WTC11 (cell line): ENCODE results near the gene DRC3. TPM values are rescaled to one million over a fixed set of nuclear protein-coding genes. Genes with fewer than 3 reads are reported as not detected.

Source experiments
- ATAC-seq: fragments of 200-7000 bp; cut with Tn5 transposase; 2 replicates; pipeline ENCODE4 v1.10.0; 2021; ENCODE audit warnings: mild to moderate bottlenecking, moderate library complexity
- CTCF ChIA-PET: fragments of 300-600 bp; sonication (Branson Sonifier 250); formaldehyde crosslinking; loops from one replicate; lab custom pipeline; 2021; ENCODE audit warnings: antibody characterized with exemption; lab: Charles Lee
- POLR2A ChIA-PET: fragments of 350-600 bp; sonication (Branson Sonifier 250); formaldehyde crosslinking; loops from one replicate; lab custom pipeline; 2021; ENCODE audit warnings: antibody characterized with exemption; lab: Charles Lee
- DNase-seq: peaks from one replicate; pipeline ENCODE4 v3.0.0; 2021; ENCODE audit warnings: low spot score
- H3K27ac Mint-ChIP-seq: 2 replicates; pipeline ENCODE4 v1.8.0; 2021; ENCODE audit warnings: mixed read lengths
- H3K27me3 Mint-ChIP-seq: 2 replicates; pipeline ENCODE4 v1.8.0; 2021; ENCODE audit warnings: low read depth, mild to moderate bottlenecking, moderate library complexity, mixed read lengths
- H3K36me3 Mint-ChIP-seq: 2 replicates; pipeline ENCODE4 v1.8.0; 2021; ENCODE audit warnings: mixed read lengths
- H3K4me1 Mint-ChIP-seq: 2 replicates; pipeline ENCODE4 v1.8.0; 2022; ENCODE audit warnings: mixed read lengths
- H3K4me3 Mint-ChIP-seq: 2 replicates; pipeline ENCODE4 v1.8.0; 2021; ENCODE audit warnings: mild to moderate bottlenecking, moderate library complexity, mixed read lengths
- H3K9me3 Mint-ChIP-seq: 2 replicates; pipeline ENCODE4 v1.8.0; 2021; ENCODE audit warnings: mixed read lengths
- ARID4B ChIP-seq: sonication (generic); formaldehyde crosslinking; IDR thresholded peaks from 2 replicates; pipeline ENCODE4 v1.8.0; 2023; ENCODE audit warnings: missing genetic modification reagents, mild to moderate bottlenecking, borderline replicate concordance
- ATF6 ChIP-seq: sonication (generic); formaldehyde crosslinking; IDR thresholded peaks from 2 replicates; pipeline ENCODE4 v1.8.1; 2023; ENCODE audit warnings: mild to moderate bottlenecking, missing genetic modification reagents
- CREM ChIP-seq: sonication (generic); formaldehyde crosslinking; IDR thresholded peaks from 2 replicates; pipeline ENCODE4 v1.8.1; 2022; ENCODE audit warnings: mild to moderate bottlenecking, missing genetic modification reagents, moderate library complexity
- ELF4 ChIP-seq: sonication (generic); formaldehyde crosslinking; IDR thresholded peaks from 2 replicates; pipeline ENCODE4 v1.8.1; 2022; ENCODE audit warnings: low read depth, mild to moderate bottlenecking, moderate library complexity, missing genetic modification reagents
- ERG ChIP-seq: fragments of 250-450 bp; sonication (Bioruptor Pico); IDR thresholded peaks from 2 replicates; pipeline ENCODE4 v1.8.0; 2021; ENCODE audit warnings: mild to moderate bottlenecking
- GTF2I ChIP-seq: fragments of 250-450 bp; sonication (Bioruptor Pico); conservative IDR thresholded peaks from 2 replicates; pipeline ENCODE4 v1.4.0; 2021; ENCODE audit warnings: mild to moderate bottlenecking
- IRF1 ChIP-seq: sonication (generic); formaldehyde crosslinking; IDR thresholded peaks from 2 replicates; pipeline ENCODE4 v1.8.0; 2023; ENCODE audit warnings: missing genetic modification reagents
- MXD4 ChIP-seq: fragments of 250-450 bp; sonication (Bioruptor Pico); IDR thresholded peaks from 2 replicates; pipeline ENCODE4 v1.8.0; 2021; ENCODE audit warnings: mild to moderate bottlenecking, moderate library complexity, borderline replicate concordance
- PRRX2 ChIP-seq: fragments of 250-450 bp; sonication (Bioruptor Pico); IDR thresholded peaks from 2 replicates; pipeline ENCODE4 v1.8.0; 2021; ENCODE audit warnings: mild to moderate bottlenecking
- SMAD3 ChIP-seq: sonication (generic); formaldehyde crosslinking; IDR thresholded peaks from 2 replicates; pipeline ENCODE4 v1.8.0; 2022; ENCODE audit warnings: missing genetic modification reagents, mild to moderate bottlenecking, borderline replicate concordance
- SP1 ChIP-seq: sonication (generic); formaldehyde crosslinking; conservative IDR thresholded peaks from 2 replicates; pipeline ENCODE4 v1.8.1; 2022; ENCODE audit warnings: missing genetic modification reagents
- TEAD1 ChIP-seq: sonication (generic); formaldehyde crosslinking; IDR thresholded peaks from 2 replicates; pipeline ENCODE4 v1.8.0; 2022; ENCODE audit warnings: mild to moderate bottlenecking, missing genetic modification reagents
- ZNF317 ChIP-seq: sonication (generic); formaldehyde crosslinking; IDR thresholded peaks from 2 replicates; pipeline ENCODE4 v1.8.1; 2023; ENCODE audit warnings: low read depth, mild to moderate bottlenecking, moderate library complexity, missing genetic modification reagents, borderline replicate concordance
- ZNF425 ChIP-seq: fragments of 250-450 bp; sonication (Bioruptor Pico); conservative IDR thresholded peaks from 2 replicates; pipeline ENCODE4 v1.9.0; 2021; ENCODE audit warnings: mild to moderate bottlenecking
- total RNA-seq: library from RNA; stranded (reverse); gene quantifications from 3 replicates; pipeline ENCODE4 v1.2.3, GENCODE V29; 2021

Gene DRC3
- total RNA-seq, 1 experiment from 2014 or later: 0.42 TPM

- POLR2A ChIA-PET: no interaction called here
These were observed 38.4 kb upstream of the DRC3 start for GRCh38 chr17:17934214-17934613.

GRCh38 chr17:17934806-17935205, 37.9 kb upstream of the DRC3 start:
- Mint-ChIP-seq H3K9me3 (no peaks in the 10 kb centered on the region), H3K36me3 (no peaks in the 10 kb centered on the region), H3K4me1 (no peaks in the 10 kb centered on the region), H3K27me3 (no peaks in the 10 kb centered on the region; the same call in 1 of the 2 replicates), H3K4me3 (no peak overlapping the region), H3K27ac (no peak overlapping the region)
- ChIA-PET POLR2A (no interaction called here), CTCF (interaction anchor here (1.2 to 3.1 kb wide), 5 partner anchors 16 to 75 kb away, joined by 3 to 16 read pairs (median 4); no protein-coding TSS in a partner anchor)
- ATAC-seq: no peak
- no peak for DNase-seq
- TF ChIP-seq ZNF425 (CRISPR knock-in tag): no peak
- no peak for TF ChIP-seq PRRX2 (CRISPR knock-in tag)
- TF ChIP-seq IRF1 (CRISPR knock-in tag): no peak
- no peak for TF ChIP-seq MXD4 (CRISPR knock-in tag)
- TF ChIP-seq SMAD3: no peak
- no peak for TF ChIP-seq ELF4
- TF ChIP-seq CREM (CRISPR knock-in tag): no peak
- TF ChIP-seq TEAD1 (CRISPR knock-in tag): no peak

More at GRCh38 chr17:17934214-17934613, 38.4 kb upstream of the DRC3 start:
- Mint-ChIP-seq H3K4me3 (no peak overlapping the region), H3K36me3 (no peaks in the 10 kb centered on the region), H3K9me3 (no peaks in the 10 kb centered on the region), H3K27ac (no peak overlapping the region), H3K27me3 (no peaks in the 10 kb centered on the region; the same call in 1 of the 2 replicates), H3K4me1 (peaks cover under 1% of the 10 kb centered on the region; the same call in 1 of the 2 replicates)
- ATAC-seq (no peak), DNase-seq (no peak)
- CTCF ChIA-PET: interaction anchor here (1.4 to 3.1 kb wide), 2 partner anchors 15 to 60 kb away, joined by 4 to 16 read pairs; no protein-coding TSS in a partner anchor
- TF ChIP-seq ZNF317: no peak
- no peak for TF ChIP-seq PRRX2 (CRISPR knock-in tag)
- no peak for TF ChIP-seq SP1
- no peak for TF ChIP-seq ARID4B (CRISPR knock-in tag)
- TF ChIP-seq ATF6 (CRISPR knock-in tag): no peak
- no peak for TF ChIP-seq GTF2I
- TF ChIP-seq ERG (CRISPR knock-in tag): no peak
